Measurements from ENCODE around the gene MITF.

The MITF gene

DNA sequence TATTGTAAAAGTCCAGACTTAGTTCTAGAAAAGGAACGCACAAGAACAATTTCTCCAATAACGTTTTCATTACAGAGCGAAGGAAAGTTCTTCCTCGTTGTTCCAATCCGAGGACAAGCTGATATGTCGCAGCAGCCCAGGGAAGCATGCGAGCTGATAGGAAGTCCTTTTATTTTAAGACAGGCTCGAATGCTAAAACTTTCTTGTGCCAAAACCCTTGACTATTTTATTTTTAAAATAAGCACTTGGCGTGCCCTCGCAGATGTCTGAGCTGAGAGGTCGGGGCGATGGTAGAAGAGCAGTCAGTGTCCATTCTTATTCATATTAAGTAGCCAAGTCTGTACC is 433 bp upstream of the MITF start:
- H3K4me3 ChIP-seq (ENCODE audit: low read depth, low read length), result peak overlapping the region; percentile 59
- no peak for TF ChIP-seq MAX (IDR thresholded peaks at IDR 0.05; ENCODE audit: low read depth, low read length)
- TF ChIP-seq CTCF (IDR thresholded peaks at IDR 0.05; ENCODE audit: low read depth, low read length), result no peak
- no peak for DNase-seq (ENCODE audit: low read depth)

DNA sequence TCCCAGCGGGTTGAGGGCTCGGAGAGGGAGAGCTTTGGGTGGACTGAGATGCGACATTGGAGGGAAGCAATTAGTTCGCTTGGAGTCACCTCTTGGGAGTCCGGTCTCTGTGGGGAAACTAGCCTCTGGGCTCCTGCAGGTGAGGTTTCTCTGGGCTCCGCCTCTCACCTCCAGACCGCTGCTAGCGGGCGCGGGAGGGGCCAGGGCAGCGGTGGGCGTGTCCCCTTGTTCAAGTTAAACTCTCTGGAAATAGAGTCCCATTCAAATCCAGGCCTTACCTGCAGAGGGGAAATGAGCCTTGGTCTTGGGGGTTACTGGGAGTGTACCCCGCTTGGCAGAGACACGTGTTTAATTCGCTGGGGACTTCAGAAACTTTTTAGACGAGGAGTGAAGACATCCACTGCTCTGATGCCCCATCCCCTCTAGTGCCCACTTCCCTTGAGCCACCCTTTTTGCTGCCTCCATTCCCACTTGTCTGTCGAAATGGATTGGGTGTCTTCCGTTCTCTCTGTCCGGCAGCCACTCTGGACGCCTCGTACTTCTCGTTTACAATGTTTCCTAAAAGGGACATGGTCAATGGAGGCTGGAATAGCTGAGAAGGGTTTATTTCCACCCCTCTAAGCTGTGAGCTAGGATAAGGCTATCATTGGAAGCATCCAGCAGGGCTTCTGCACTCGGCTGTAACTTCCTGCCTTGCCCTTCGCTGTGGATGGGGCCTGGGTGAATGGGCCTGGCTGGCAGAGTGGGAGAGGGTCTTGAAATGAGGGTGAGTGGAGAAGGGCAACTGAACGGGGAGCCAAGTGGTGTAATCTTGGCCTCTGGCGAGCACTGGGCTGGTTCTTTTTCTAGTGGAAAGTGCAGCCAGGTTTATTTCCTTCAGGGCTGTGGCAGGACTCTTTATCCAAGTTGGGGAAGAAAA is 1.1 kb downstream of the MITF start:
- TF ChIP-seq MYC (IDR thresholded peaks at IDR 0.05; ENCODE audit: low read depth, low read length), result no peak
- no peak for TF ChIP-seq MAX (IDR thresholded peaks at IDR 0.05; ENCODE audit: low read depth, low read length)
- TF ChIP-seq CTCF (IDR thresholded peaks at IDR 0.05; ENCODE audit: low read depth, low read length), result no peak
- TF ChIP-seq POLR2A (IDR thresholded peaks at IDR 0.05; ENCODE audit: extremely low read depth, insufficient read length), result no peak
- DNase-seq (ENCODE audit: low read depth), result no peak
- peak overlapping the region; percentile 68 for H3K4me3 ChIP-seq (ENCODE audit: low read depth, low read length)

DNA sequence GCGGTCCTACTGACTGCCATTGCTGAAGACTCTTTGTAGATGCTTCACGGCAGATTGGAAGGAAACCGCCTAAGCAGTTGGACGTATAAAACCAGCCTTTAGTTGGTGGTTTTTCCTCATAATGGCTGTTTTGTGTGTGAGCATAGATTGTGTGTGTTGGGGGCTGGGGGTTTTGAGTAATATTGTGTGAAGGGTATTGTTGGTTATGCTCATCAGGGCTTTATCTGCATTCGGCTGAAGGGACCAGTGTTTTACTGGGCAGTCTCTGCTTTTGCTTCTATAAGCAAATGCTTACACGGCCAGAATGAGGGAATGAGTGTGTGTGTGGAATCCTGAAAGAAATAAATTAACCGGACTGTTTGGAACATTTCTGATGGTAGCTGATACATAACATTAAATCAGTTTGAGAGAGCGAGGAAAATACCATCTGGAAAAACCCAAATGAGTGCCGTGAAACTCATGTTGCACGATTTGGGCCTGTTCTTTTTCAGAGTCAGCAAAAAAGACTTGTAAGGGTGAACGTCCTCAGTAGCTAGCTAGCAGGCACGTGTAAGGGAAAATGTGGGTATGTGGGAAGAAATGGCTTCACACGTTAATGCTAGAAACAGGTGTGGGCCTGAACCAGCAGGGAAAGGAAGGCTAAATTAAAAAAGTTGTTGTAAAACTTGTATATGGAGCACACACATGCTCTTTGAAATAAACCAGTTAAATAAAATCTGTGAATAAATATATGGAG is 1.9 kb downstream of the MITF start:
- no peak overlapping the region for H3K4me3 ChIP-seq (ENCODE audit: low read depth, low read length)
- TF ChIP-seq MAX (IDR thresholded peaks at IDR 0.05; ENCODE audit: low read depth, low read length) (no peak), POLR2A (IDR thresholded peaks at IDR 0.05; ENCODE audit: extremely low read depth, insufficient read length) (no peak), MYC (IDR thresholded peaks at IDR 0.05; ENCODE audit: low read depth, low read length) (no peak), CTCF (IDR thresholded peaks at IDR 0.05; ENCODE audit: low read depth, low read length) (no peak)

DNA sequence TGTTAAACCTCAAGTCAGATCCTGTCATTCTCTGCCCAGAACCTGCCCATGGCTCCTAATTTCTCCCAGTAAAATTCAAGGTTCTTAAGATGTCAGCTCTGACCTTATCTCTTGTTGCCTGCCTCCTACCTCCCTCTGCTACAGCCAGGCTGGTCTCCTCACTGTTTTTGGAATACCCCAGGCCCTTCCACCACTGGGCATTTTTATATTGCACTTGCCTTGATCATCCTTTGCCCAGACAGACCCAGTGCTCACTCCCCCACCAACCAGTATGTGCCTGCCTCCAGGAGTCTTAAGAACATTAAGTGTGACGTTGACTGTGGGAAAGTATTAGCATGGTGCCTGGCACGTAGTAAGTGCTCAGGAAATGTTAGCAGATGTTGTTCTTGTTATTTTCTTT is 3.1 kb downstream of the MITF start:
- TF ChIP-seq POLR2A (IDR thresholded peaks at IDR 0.05; ENCODE audit: extremely low read depth, insufficient read length), result no peak
- TF ChIP-seq CTCF (IDR thresholded peaks at IDR 0.05; ENCODE audit: low read depth, low read length), result no peak
- TF ChIP-seq MYC (IDR thresholded peaks at IDR 0.05; ENCODE audit: low read depth, low read length), result no peak
- TF ChIP-seq MAX (IDR thresholded peaks at IDR 0.05; ENCODE audit: low read depth, low read length), result no peak
- DNase-seq (ENCODE audit: low read depth), result no peak
- no peak overlapping the region for H3K4me3 ChIP-seq (ENCODE audit: low read depth, low read length)

More for the DNA sequence above, 1.9 kb downstream of the MITF start:
- DNase-seq (ENCODE audit: low read depth), result no peak

DNA sequence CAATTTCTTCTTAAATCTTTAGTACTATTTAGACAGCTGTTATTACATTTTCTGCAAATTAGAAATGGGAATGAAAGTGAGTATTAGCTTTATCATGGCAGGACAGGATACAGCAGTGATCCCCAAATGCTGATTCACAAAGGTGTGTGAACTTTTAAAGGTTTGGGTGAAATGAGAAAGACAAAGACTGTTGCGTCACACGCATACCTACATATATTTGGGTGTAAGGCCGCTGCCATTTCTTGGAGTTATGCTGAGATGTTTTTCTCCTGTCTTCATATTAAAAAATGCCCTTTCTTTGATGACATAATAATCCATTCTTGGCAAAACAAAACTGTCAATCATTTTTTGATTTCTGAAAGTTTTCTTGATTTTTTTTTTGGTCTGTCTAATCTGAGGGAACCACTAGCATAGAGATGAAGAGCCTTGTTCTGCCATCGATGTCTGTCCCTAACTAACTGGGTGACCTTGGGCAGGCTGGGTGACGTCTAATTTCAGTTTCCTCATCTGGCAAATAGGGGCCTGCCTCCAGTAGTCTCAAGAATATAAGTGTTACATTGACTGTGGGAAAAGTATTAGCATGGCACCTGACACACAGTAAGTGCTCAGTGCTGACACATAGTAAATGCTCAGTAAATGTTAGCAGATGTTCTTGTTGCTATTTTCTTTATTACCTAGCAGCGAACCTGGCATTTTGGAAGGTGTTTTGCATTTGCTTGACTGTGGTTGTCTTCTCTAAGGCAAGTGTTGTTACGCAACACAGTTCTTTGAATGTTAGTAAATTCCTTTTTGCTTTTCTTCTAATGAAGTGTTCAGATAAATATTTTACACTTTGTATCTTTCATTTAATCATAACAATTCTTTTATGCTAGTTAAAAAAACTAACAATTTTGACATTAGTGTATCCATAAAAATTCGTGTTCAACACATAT is 5.0 kb downstream of the MITF start:
- TF ChIP-seq MYC (IDR thresholded peaks at IDR 0.05; ENCODE audit: low read depth, low read length) (no peak), POLR2A (IDR thresholded peaks at IDR 0.05; ENCODE audit: extremely low read depth, insufficient read length) (no peak), CTCF (IDR thresholded peaks at IDR 0.05; ENCODE audit: low read depth, low read length) (no peak), MAX (IDR thresholded peaks at IDR 0.05; ENCODE audit: low read depth, low read length) (no peak)
- no peak for DNase-seq (ENCODE audit: low read depth)
- H3K4me3 ChIP-seq (ENCODE audit: low read depth, low read length), result no peak overlapping the region
